ENCODE results near the gene UBE2J2.

Gene UBE2J2

DNA sequence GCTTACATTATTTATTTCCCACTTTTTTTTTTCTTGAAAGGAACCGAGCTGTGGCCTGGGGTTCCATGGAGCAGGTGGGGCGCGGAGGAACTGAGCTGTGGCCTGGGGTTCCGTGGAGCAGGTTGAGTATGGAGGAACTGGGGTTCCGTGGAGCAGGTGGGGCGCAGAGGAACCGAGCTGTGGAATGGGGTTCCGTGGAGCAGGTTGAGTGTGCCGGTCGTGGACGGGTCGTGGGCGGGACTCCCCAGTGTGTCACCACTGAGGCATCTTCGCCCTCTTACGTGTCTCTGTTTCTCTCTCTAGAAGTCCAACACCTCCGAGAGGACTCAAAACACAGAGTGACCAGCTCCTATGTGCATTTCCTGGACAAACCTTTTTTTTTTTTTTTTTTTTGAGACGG is 5.4 kb upstream of the UBE2J2 start:
- no peak for DNase-seq

DNA sequence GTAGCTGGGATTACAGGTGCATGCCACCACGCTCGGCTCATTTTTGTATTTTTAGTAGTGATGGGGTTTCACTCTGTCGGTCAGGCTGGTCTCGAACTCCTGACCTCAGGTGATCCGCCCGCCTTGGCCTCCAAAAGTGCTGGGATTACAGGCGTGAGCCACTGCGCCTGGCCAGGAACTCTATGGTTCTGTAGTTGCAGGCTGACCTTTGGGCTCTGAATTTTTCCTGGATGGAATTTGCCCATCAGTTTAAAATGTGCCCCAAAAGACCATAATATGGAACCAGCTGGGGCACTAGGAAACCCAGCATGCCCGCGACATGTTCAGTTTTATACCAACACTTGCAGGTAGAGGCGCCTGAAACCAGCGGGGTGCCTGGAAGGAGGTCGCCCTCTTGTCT is 5.0 kb upstream of the UBE2J2 start:
- no peak for DNase-seq

DNA sequence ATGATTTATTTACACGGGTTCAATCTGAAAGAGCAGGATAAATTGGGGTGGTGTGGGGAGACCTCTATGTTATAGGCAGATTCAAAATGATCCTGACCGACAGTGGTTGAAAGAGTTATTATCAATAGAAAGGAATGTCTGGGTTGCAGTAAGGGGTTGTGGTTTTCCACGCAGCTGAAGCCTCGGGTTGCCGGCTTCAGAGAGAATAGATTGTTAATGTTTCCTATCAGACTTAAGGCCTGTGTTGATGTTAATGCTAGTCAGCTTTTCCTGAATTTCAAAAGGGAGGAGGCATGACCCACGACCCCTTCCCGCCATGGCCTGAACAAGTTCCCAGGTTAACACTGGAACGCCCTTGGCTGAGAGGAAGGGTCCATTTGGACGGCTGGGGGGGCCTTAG is 2.2 kb upstream of the UBE2J2 start:
- no peak for DNase-seq

DNA sequence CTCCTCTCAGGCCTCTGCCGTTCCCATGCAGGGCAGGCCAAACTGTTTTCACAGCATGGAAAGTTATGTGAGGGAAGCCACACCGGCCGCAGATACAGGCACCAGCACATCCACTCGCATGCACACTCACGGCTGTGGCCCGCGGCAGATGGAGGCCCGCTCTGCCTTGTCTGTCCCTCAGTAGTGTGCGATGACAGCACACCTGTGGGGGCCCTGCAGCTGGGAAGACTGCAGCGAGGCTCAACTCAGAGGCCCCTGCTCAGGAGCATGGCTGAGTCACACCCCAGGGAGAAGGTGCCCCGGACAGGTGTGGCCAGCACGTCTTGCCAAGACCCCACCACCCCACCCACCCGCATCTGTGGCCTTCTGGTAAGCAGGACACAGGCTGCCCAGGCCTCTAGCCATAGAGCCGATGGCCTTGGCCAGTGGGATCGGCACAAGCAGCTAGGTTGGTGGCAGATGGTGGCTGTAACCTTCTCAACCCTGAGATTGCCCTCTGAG is 1.3 kb upstream of the UBE2J2 start:
- no peak for DNase-seq

DNA sequence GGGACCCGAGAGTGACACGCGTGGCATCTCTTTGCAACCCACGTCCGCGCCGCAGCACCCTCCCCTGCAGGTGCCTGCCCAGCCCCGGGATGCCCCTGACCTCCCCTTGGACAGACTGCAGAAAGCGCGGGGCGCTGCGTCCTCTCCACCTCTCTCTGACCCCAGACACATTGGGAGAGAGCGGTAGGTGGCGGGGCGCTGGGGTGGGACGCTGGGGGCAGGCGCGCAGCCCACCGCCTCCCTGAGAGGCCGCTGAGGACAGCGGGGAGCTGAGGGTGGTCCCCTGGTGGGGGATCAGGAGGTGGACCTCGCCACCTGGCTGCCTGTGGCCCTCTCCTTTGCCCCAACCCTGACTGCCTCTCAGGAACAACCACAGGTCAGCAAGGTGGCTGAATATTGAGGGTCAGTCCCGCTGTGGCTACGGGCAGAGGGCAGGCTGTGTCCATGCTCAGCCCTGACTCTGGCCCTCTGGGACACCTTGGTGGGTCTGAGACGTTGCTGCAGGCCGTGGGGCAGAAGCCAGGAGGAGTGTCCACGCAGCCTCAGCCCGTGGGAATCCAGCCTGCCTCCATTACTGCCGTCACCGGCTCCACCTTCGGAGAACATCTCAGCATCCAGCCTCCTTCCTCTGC is 761 bp upstream of the UBE2J2 start:
- no peak for DNase-seq

DNA sequence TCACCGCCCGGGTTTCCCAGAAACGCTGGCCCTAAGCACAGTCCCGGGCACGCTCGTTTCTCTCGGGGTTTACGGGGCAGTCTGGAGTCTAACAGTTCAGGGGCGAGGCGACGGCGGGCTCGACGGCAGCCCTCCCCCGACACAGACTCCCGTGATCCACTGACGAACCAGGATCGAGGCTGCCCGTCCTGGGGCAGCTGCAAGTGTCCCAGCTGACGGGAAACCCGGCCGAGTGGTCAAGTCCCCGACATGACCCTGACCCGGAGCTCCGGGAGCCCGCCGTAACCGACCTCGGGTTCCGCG is 494 bp downstream of the UBE2J2 start:
- no peak for DNase-seq

DNA sequence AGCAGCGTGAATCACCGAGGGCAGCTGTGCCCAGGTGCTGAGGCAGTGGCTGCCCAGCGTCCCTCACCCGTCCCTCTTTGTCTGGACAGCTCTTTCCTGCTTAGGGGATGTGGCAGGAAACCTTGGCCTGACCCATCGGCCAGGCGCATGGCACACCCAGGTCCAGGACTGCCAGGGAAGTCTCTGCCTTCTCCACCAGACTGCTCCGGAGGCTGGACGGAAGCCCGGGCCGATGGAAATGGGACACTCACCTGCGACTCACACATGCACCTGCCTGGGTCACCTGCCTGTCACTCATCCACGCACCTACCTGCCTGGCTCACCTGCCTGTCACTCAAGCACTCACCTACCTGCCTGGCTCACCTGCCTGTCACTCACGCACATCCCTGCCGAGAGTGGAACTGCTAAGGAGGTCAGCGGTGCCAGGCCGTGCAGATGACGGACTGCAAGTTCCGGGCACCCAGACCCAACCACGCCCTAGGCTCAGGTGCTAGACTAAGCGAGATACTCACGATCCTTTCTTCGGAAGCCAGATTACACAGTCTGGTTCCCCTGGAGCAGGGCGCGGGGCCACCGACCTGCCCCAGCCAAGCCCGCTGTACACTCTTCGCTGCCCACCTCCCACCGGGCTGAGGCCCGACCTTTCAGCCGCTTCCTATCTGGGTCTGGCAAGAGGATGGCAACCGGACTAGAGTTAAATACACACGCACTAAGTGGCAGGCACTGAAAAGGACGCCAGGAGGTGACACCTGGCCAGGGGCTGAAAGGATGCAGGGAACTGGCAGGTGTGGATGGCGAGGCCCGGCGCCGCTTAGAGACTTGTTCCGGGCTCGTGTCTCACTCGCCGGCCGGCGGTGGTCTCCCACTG is 1.1 kb downstream of the UBE2J2 start:
- no peak for DNase-seq

DNA sequence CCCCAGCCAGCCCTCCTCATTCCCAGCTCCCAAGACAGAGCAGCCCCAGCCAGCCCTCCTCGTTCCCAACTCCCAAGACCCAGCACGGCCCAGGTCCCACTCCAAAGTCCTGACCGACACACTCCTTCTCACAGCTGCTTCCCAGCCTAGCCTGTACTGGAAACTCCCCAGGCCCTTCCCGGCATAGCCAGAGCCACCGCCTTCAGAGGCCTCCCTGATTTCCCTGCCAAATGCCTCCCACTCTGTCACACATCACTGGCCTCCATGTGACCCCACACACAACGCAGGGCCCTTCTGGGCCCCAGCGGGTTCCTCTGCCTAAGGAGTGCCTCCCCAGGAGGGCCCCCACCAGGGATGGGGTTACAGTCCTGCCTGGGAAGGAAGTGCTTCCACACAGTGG is 2.8 kb downstream of the UBE2J2 start:
- DNase-seq = no peak

DNA sequence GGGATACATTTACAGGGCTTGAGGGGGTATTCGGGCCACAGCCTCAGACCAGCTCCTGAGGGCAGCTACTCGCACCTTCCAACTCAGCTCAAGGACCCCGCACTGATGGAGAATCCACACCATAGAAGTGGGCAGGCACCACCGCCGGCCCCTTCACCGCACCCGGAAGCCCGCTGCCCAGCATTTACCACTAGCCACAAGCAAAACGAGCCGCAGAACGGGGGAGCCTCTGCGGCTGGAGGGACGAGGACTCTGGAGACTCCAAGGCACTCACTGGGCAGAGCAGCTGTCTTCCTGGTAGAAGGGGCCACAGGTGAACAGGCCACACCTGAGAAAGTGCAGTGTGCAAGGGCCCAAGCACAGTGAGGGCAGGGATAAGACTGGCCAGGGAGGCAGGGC is 5.4 kb downstream of the UBE2J2 start:
- no peak for DNase-seq

DNA sequence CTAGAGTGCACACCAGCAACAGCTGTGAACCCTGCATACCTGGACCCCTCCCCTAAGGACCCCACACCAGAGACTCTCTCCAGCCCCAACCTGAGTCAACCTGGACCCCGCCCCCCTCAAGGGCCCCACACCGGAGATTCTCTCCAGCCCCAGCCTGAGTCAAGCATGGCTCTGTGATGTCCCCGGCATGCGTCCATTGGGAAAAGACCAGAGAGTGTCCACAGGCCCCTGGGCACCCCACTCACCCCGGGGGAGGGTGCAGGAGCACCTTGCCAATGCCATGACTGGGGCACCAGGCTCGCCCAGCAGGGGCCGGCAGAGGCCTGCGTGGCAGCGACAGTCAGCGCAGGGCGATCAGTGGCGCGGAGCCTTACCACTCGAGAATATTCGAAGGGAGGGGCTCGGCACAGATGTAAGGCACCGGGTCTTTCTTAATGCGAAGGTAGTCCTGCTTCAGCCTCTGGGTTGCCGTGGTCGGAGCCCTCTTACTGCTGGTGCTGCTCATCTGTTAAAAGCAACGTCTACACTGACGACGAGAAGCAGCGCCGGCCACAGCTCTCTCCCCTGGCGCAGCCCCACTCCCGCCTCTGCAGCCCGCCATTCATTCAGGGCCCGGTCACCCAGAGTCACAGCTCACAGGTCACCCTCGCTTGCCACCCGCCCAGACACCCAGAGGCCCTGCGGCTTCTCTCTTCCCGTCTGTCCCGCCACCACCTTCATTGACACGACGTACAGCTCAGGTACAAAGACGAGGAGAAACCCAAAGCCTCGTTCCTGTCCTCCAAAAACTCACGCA is 6.0 kb downstream of the UBE2J2 start:
- DNase-seq = no peak

DNA sequence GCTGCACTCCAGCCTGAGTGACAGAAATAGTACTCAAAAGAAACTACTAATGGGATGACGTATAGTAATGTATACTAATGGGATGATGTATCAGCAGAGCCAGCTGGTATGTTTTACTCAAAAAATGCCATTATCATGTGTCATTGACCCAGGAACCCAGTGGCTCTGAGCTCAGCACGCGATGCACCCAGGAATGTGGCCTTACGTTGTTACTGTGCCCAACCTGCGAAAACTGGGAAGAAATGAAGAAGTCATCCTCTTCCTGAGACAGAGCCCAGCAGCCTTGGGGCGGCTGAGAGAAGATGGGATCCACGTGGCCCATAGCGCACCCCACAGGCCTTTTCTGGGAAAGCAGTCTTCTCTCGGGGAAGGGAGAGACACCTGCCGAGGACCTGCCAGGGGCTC is 8.8 kb downstream of the UBE2J2 start:
- DNase-seq = no peak

DNA sequence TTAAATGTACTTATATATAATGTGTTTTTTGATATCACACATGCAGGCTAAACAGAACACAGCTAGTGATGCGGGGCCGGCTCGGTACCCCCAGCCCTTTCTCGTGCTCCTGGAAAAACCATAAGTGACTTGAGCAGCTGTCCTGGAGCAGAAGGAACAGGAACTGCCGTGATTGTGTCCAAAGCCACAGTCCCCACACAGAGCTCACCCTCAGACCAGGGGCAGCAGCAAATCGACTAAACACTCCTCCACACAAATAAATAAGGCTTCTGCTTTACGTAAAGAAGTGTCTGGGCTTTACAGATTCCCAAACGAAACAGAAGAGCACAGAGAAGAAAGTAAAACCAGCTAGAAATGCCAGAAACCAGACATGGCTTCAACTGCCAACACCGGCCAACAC is 9.6 kb downstream of the UBE2J2 start:
- no peak for DNase-seq

DNA sequence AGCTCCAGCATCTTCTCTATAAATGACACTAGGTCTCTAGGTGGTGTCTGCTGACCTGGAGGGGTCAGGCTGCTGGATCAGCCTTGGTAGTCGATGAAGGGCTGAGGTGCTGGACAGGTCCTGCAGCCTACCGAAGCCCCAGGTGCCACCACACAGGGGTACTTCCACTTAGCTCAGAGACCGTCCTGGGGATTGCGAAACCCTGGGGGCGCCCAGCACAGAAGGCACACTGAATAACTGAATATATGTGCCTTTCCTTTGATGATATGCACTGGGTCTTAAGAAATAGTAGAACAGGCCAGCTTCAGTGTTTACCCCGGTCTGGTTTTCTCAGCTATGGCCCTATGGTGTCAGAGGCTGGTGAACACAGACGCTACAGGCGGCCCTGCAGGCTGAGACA is 10.9 kb downstream of the UBE2J2 start:
- DNase-seq = no peak

DNA sequence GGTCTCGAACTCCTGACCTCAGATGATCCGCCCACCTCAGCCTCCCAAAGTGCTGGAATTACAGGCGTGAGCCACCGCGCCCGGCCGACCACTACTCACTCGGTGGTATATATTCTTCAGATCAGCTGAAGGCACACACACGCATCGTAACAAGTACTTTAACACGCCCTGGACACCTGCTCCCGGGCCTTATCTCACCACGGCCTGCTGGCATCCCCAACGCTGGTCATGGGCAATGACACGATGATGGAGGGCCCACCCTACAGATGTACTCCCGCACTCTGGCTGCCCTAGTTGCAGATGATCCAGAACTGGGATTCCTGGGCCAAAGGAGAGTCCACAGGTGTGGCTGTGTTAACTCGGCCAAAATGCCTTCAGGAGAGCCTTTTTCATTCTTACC is 11.6 kb downstream of the UBE2J2 start:
- no peak for DNase-seq

DNA sequence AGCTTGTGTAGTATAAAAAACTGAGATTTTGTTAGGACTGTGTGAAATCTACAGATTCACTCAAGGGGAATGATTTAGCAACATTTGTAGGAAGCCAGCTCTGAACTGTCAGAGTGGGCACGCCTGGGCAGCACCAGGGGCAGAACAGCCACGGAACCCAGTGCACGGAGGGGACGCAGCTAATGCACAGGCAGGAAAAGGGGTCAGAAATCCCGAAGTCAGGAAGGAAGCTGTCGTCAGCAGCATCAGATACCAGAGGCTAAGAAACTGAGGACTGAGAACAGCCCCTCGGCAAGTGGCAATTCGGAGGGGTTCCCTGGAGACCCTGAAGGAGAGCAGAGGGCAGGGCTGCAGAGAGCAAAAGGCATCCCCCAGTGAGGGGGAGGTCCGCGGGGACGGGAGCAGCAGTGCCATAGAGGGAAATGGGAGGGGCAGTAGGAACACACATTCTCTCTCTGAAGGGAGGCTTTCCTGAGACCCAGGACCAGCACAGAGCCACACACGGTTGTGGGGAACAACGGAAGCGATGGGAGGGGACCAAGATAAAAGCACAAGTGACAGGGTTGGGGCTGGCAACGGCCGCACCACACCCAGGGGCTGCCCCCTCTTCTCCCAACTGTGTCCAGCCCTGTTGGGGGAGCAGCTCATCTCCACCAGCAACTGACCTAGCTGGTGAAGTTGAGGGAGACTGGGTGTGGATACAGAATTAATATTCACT is 12.7 kb downstream of the UBE2J2 start:
- no peak for DNase-seq

DNA sequence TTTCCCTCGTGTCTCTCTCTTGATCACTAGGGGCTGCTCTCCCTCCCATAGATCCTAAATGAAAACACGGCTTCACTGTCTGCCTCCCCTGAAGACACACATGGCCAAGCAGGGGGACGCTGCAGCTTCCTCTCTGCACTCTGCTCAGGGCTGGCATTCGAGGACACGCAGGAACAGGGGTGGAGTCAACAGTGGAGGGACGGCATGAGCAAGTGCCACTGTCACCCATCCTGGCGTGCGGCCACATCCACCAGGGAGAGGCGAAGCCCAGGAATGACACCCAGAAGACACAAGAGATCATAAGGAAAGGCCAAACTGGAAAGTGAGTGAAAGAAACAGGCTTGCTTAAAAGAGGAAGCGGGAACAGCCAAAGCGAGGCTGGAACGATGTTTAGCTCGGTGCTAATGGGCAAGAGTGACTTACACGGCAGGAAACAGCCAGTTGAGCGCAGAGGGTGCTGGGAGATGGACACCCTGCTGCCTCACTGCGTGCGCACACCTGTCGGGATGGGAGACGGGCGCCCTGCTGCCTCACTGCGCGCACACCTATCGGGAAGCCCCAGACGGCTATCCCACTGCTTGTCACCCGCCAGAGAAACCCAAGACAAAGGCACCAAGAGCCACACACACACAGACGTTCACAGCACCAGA is 13.6 kb downstream of the UBE2J2 start:
- no peak for DNase-seq

DNA sequence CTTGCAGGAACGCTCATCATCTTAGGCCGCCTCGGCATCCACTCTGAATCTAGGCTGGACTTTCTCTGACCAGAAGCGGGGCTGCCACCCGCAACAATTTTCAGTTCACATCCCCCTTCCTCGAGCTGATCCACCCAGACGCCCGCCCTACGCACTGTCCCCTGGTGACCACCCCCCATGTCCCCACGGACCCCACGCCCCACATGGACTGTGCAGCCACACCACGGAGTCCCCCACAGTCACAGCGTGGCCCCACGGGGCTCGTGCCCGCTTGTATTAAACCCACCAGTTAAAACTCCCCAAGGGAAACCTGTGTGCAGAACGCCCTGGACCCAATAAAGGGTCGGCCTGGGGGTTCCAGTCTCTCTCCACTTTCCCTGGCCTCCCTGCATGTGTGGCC is 14.1 kb downstream of the UBE2J2 start:
- DNase-seq = no peak

DNA sequence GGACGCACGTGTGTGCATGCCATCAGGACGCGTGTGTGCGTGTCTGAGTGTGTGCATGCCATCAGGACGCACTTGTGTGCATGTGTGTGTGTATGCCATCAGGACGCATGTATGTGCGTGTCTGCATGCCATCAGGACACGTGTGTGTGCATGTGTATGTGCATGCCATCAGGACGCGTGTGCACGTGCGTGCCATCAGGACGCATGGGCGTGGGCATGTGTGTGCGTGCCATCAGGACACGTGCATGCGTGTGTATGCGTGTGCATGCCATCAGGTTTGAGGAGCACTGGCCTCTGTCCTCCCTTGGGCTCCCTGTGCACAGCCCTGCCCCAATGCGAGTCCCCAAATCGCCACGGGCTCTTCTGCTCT is 14.6 kb downstream of the UBE2J2 start:
- DNase-seq = no peak

DNA sequence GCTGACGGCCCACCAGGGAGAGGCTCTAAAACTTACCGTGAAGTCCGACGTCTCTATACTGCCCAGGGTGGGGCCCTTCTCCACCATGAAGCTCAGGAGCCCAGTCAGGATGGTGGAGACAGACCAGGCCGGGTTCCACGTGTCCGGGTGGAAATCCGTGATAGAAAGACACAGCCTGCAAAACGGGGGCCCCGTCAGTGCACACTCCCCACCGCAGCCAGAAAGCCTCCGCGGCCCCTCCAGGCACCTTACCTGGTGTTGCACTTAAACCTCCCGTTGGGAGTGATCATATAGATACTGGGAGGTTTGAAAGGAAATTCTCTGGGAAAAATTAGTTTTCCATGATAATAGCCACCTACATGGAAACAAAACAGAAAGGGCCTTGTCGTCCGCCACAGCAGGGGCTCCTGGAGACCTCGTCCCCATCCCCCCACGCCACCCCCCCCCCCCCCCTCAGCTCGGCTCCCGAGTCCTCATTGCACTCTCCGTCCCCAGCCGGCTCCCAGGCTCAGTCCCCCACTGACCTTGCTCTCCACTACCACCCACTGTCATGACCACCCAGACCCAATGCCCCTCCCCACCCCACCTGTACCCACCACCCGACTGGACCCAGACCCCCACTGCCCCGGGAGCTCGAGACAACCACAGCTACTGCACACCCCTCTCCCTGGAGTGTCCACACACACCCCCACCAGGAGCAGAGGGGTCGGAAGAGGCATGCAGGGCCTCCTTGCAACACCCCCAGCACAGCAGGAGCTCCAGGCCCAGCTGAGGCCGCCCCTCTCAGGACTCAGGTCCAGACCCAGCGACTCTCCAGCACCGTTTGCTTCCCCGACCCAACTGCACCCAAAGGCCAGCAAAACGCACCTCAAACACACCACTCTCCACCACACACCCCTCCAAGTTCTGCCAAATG is 16.4 kb downstream of the UBE2J2 start:
- DNase-seq = no peak

DNA sequence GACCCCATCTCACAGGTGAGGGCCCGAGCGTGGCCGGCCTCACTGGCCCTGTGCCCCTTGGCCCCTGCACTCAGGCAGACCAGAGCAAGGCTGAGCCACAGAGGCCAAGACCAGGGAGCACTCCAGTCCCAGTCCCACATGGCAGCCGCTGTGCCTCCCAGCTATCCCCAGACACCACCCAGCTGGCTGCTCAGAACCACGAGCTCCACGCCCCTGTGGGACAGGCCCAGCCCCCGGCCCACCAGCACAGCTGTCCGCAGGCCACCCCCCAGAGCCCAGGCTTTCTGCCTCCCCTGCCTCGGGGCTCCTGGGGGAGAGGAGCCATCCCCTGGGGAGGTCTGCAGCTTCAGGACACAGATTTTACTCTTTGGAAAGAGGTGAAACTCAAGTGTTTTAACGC is 18.0 kb downstream of the UBE2J2 start:
- no peak for DNase-seq

DNA sequence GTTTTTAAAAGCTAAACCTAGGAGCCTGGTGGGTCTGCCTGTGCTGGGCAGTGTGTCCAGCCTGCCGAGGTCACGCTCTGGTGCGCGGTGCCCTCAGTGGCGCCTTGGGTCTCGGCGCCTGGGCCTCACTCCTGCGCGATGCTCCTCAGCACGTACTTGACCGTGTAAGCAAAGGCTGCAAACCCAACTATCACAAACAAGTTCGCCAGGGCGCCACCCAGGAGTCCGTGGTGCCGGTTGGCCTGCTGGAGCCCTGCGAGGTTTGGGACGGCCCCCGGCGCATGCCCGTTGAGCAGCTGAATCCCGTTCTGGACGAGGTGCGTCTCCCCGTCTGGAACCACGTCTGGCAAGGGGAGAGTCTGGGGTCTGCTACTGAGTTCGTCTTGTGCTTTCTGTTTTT is 18.6 kb downstream of the UBE2J2 start:
- no peak for DNase-seq

DNA sequence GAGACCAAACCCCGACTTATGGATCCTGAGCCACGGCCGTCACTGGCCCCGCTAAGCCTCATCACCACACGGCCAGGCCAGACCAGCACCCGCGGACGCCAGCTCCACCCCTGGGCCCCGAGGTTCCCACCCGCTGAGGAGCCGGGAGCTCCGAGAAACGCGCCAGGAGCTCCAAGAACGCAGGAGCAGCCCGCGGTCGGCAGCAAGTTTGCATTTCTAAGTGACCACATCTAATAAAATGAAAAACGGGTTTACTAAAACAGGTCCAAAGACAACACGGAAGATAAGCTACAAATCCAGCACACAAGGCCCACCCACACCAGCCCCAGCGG is 19.0 kb downstream of the UBE2J2 start:
- no peak for DNase-seq

Data from SHP77 treated with DMSO at 0.1 percent for 48 hours (cell line).